ENCODE measurements around the gene HCN3. TPM values are rescaled to one million over a fixed set of nuclear protein-coding genes. Genes with fewer than 3 reads are reported as not detected.
A peak's percentile ranks its signal among the peaks of the same experiment; 100 is the strongest.

The HCN3 gene
- total and polyA plus RNA-seq, 2 donors (not counting 1 experiment from before 2014, with no cell fraction given): 6.2 to 9.2 TPM

GRCh38 chr1:155277902-155278688, 832 bp downstream of the HCN3 start:
- peak overlapping the region; percentile 88 for H2AFZ ChIP-seq (ENCODE audit: insufficient read depth, low read depth, low read length, poor library complexity, severe bottlenecking)
- H3K27ac Mint-ChIP-seq: no peak overlapping the region
- TF ChIP-seq, protein P1, sequence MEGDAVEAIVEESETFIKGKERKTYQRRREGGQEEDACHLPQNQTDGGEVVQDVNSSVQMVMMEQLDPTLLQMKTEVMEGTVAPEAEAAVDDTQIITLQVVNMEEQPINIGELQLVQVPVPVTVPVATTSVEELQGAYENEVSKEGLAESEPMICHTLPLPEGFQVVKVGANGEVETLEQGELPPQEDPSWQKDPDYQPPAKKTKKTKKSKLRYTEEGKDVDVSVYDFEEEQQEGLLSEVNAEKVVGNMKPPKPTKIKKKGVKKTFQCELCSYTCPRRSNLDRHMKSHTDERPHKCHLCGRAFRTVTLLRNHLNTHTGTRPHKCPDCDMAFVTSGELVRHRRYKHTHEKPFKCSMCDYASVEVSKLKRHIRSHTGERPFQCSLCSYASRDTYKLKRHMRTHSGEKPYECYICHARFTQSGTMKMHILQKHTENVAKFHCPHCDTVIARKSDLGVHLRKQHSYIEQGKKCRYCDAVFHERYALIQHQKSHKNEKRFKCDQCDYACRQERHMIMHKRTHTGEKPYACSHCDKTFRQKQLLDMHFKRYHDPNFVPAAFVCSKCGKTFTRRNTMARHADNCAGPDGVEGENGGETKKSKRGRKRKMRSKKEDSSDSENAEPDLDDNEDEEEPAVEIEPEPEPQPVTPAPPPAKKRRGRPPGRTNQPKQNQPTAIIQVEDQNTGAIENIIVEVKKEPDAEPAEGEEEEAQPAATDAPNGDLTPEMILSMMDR (IDR thresholded peaks at IDR 0.05): peak; percentile 61
- TF ChIP-seq EZH2 (IDR thresholded peaks at IDR 0.05; ENCODE audit: borderline replicate concordance, insufficient read depth, low read depth, low read length, poor library complexity, severe bottlenecking): no peak

More at GRCh38 chr1:155277902-155278688, 832 bp downstream of the HCN3 start:
- intact Hi-C loops (cut with micrococcal nuclease): loop anchor here (1.0 to 5.0 kb wide), 7 partner anchors 16 to 191 kb away; partner anchors contain the start of genes FDPS, RUSC1 and SCAMP3
- H4K20me1 ChIP-seq (ENCODE audit: control insufficient read depth, insufficient read depth, low read length, poor library complexity, severe bottlenecking): no peaks in the 10 kb centered on the region
- H3K4me2 ChIP-seq (replicated peaks; ENCODE audit: low read depth, low read length, poor library complexity, severe bottlenecking): peak overlapping the region; percentile 100
- Mint-ChIP-seq H3K9me3 (ENCODE audit: insufficient read depth) (no peaks in the 10 kb centered on the region), H3K27me3 (no peaks in the 10 kb centered on the region), H3K4me3 (peak overlapping the region; percentile 83), H3K4me1 (peaks cover 28% of the 10 kb centered on the region)
- peak overlapping the region in 4 of 5 experiments; percentile 49 to 64 (median 60) for H3K4me3 ChIP-seq (ENCODE audit: control extremely low read depth in 1 of 5, extremely low read depth in 1 of 5, insufficient read depth in 1 of 5, low read depth in 2 of 5, low read length in 4 of 5)
- WGBS (ENCODE audit: insufficient coverage): under 1% methylated on average over 27 of the region's 29 CpGs
- peaks cover 19 to 30% of the 10 kb centered on the region in 2 donors for H3K4me1 ChIP-seq (ENCODE audit: control insufficient read depth in 2 of 2, insufficient read depth in 2 of 2, low read length in 2 of 2)
- CTCF ChIA-PET: interaction anchor here (0.7 to 1.3 kb wide), 4 partner anchors 42 to 223 kb away, joined by 3 to 7 read pairs (median 4); partner anchors contain the start of gene RUSC1
- H3K27me3 ChIP-seq (replicated peaks in 1 of 4; ENCODE audit: control extremely low read depth in 1 of 4, control insufficient read depth in 3 of 4, insufficient read depth in 4 of 4, low read length in 3 of 4): no peaks in the 10 kb centered on the region
- peak; percentile 87 for DNase-seq
- peak overlapping the region; percentile 76 for H3K9ac ChIP-seq (ENCODE audit: low read length)
- no peaks in the 10 kb centered on the region for H3K36me3 ChIP-seq (replicated peaks in 1 of 2; ENCODE audit: control extremely low read depth in 1 of 2, control insufficient read depth in 1 of 2, extremely low read depth in 1 of 2, insufficient read depth in 2 of 2, low read length in 1 of 2)
- ATAC-seq (ENCODE audit: low read depth): peak; percentile 18
- POLR2A ChIA-PET: interaction anchor here (0.7 kb wide), 1 partner anchor 71 kb away, joined by 8 read pairs; no protein-coding TSS in a partner anchor
- H3K27ac ChIP-seq (ENCODE audit: low read length in 2 of 2): peak overlapping the region in 1 of 2 donors; percentile 33
- peaks cover 6% of the 10 kb centered on the region for H3K79me2 ChIP-seq (ENCODE audit: control insufficient read depth, insufficient read depth, low read length)
- no peaks in the 10 kb centered on the region for H3K9me3 ChIP-seq (ENCODE audit: control extremely low read depth in 1 of 3, control insufficient read depth in 2 of 3, insufficient read depth in 1 of 3, low read length in 2 of 3)
